CD8-positive, alpha-beta memory T cell (primary cell): ENCODE results near the gene PTPRJ. TPM values are rescaled to one million over a fixed set of nuclear protein-coding genes. Genes with fewer than 3 reads are reported as not detected.

Experiments
- CTCF ChIA-PET: fragments of 350-600 bp; sonication (Branson Sonifier 250); formaldehyde crosslinking; loops from one replicate; lab custom pipeline; 2021; ENCODE audit warnings: antibody characterized with exemption; lab: Charles Lee
- POLR2A ChIA-PET: fragments of 350-600 bp; sonication (Branson Sonifier 250); formaldehyde crosslinking; loops from one replicate; lab custom pipeline; 2021; ENCODE audit warnings: antibody characterized with exemption; lab: Charles Lee
- DNase-seq, 5 donors: peaks; one replicate each; pipeline versions ENCODE4 v3.0.0 to v3.0.0-alpha.2; 2020 to 2022; ENCODE audit warnings: mixed read lengths in 1 of 5
- H3K27ac ChIP-seq: one replicate; pipeline ENCODE4 v1.7.0; 2013; ENCODE audit warnings: low read depth, mild to moderate bottlenecking, low read length, moderate library complexity
- H3K27me3 ChIP-seq: 2 replicates; pipeline ENCODE4 v1.7.0; 2013; ENCODE audit warnings: low read length, mild to moderate bottlenecking; ENCODE audit not compliant: insufficient read depth, poor library complexity, severe bottlenecking
- H3K36me3 ChIP-seq: 2 replicates; pipeline ENCODE4 v1.7.0; 2013; ENCODE audit warnings: mild to moderate bottlenecking, low read length, moderate library complexity; ENCODE audit not compliant: insufficient read depth
- H3K4me1 ChIP-seq: 2 replicates; pipeline ENCODE4 v1.7.0; 2013; ENCODE audit warnings: mild to moderate bottlenecking, low read length, moderate library complexity; ENCODE audit not compliant: insufficient read depth
- H3K4me3 ChIP-seq: 2 replicates; pipeline ENCODE4 v1.7.0; 2013; ENCODE audit warnings: mild to moderate bottlenecking, low read length
- H3K9me3 ChIP-seq: 2 replicates; pipeline ENCODE4 v1.7.0; 2013; ENCODE audit warnings: mild to moderate bottlenecking, low read length
- H3K27ac Mint-ChIP-seq, 8 donors: one replicate each; pipeline ENCODE4 v1.8.0; 2020 to 2021; ENCODE audit warnings: mixed read lengths in 8 of 8, mild to moderate bottlenecking in 6 of 8, inconsistent platforms in 3 of 8, moderate library complexity in 3 of 8
- H3K27me3 Mint-ChIP-seq, 2 donors: one replicate each; pipeline ENCODE4 v1.8.0; 2020 to 2021; ENCODE audit warnings: mixed read lengths in 2 of 2, mild to moderate bottlenecking in 1 of 2, moderate library complexity in 1 of 2
- H3K36me3 Mint-ChIP-seq, 3 donors: one replicate each; pipeline ENCODE4 v1.8.0; 2020 to 2021; ENCODE audit warnings: mixed read lengths in 3 of 3, inconsistent platforms in 1 of 3, mild to moderate bottlenecking in 1 of 3
- H3K4me1 Mint-ChIP-seq, 3 donors: one replicate each; pipeline ENCODE4 v1.8.0; 2020 to 2021; ENCODE audit warnings: mixed read lengths in 3 of 3, inconsistent platforms in 1 of 3, mild to moderate bottlenecking in 1 of 3
- H3K4me3 Mint-ChIP-seq, 7 donors: one replicate each; pipeline ENCODE4 v1.8.0; 2020 to 2021; ENCODE audit warnings: mixed read lengths in 7 of 7, mild to moderate bottlenecking in 6 of 7, moderate library complexity in 4 of 7, inconsistent platforms in 2 of 7
- H3K9me3 Mint-ChIP-seq, 5 donors: one replicate each; pipeline ENCODE4 v1.8.0; 2020 to 2022; ENCODE audit warnings: mixed read lengths in 5 of 5, mild to moderate bottlenecking in 3 of 5, moderate library complexity in 2 of 5, inconsistent platforms in 1 of 5
- polyA plus RNA-seq: library from polyadenylated mRNA; unstranded; fragments of 300-500 nt; fragmentation: Illumina TruSeq; gene quantifications from one replicate; pipeline ENCODE4 v1.2.3, GENCODE V29; 2021
- total RNA-seq, 2 experiments: library from RNA; stranded (reverse); gene quantifications; one replicate each; pipeline ENCODE4 v1.2.3, GENCODE V29; 2021

PTPRJ gene
- total and polyA plus RNA-seq, 3 experiments from 2014 or later = 16.0 to 25.6 (median 25.1) TPM

DNA sequence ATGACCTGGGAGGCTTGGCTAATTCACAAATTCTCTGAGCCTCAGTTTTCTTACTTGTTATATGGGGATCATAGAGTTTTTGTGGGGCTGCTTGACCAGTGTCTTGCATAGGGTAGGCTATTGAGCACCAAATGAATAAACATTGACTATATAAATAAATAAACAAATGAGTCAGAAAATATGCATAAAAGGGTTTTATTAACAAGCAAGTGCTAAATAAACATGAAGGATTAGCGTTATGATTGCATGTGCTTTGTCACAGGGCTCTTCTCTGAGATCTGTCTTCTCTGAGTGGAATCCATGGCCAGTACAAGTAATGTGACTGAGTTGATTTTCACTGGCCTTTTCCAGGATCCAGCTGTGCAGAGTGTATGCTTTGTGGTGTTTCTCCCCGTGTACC lies 236.2 kb downstream of the PTPRJ start, which contains the start of gene OR4B1:
Gene OR4B1 (plus strand): TSS at position 301 of the 400 bp plus-strand sequence. CDS start 0 bp downstream, at position 301.
- H3K36me3 Mint-ChIP-seq = no peaks in the 10 kb centered on the region
- no peaks in the 10 kb centered on the region for H3K27me3 ChIP-seq
- no peak within 1 kb of the TSS for H3K27ac Mint-ChIP-seq
- no peak within 1 kb of the TSS for H3K4me3 Mint-ChIP-seq
- H3K36me3 ChIP-seq = no peaks in the 10 kb centered on the region
- no peak within 1 kb of the TSS for H3K4me3 ChIP-seq
- H3K9me3 Mint-ChIP-seq = no peaks in the 10 kb centered on the region
- H3K4me1 Mint-ChIP-seq = peaks cover 0 to 2% (median 0%) of the 10 kb centered on the region in 3 donors
- no peaks in the 10 kb centered on the region for H3K9me3 ChIP-seq
- DNase-seq = no peak
- no peak within 1 kb of the TSS for H3K27ac ChIP-seq
- H3K27me3 Mint-ChIP-seq = peaks cover 5 to 10% of the 10 kb centered on the region in 2 donors
- ChIA-PET CTCF (no interaction called here), POLR2A (no interaction called here)
- no peaks in the 10 kb centered on the region for H3K4me1 ChIP-seq

Other genes starting within 250 kb of the PTPRJ start
- gene FNBP4, start 213.2 kb upstream of the PTPRJ start, total RNA-seq = 100 to 1,000 TPM; 103 to 110 TPM
- gene FNBP4, start 213.2 kb upstream of the PTPRJ start, polyA plus RNA-seq = 40.4 TPM
- 10 to 100 TPM; 65.1 to 69.9 TPM for gene NUP160, start 132.2 kb upstream of the PTPRJ start, total RNA-seq
- gene NUP160, start 132.2 kb upstream of the PTPRJ start, polyA plus RNA-seq = 30.0 TPM
- gene OR4B1, start 236.3 kb downstream of the PTPRJ start, total RNA-seq = not detected
- gene OR4B1, start 236.3 kb downstream of the PTPRJ start, polyA plus RNA-seq = not detected